T-helper 9 cell (primary cell): ENCODE data around the gene MUC4.
"Not testable (repeated sequence)": the region's sequence is repeated elsewhere in the genome, so short reads cannot be mapped to it uniquely, and the experiment has no call there.

ENCODE experiments used
- DNase-seq: peaks from one replicate; pipeline ENCODE4 v3.0.0-alpha.2; 2020

Gene MUC4

GRCh38 chr3:195736866-195737490 lies 74.8 kb downstream of the MUC4 start:
- no peak for DNase-seq

- no peak for DNase-seq
Observed at GRCh38 chr3:195735036-195735695, 76.6 kb downstream of the MUC4 start.

- no peak for DNase-seq
Observed at GRCh38 chr3:195732940-195733339, 78.8 kb downstream of the MUC4 start.

- DNase-seq, result no peak
Observed at GRCh38 chr3:195731356-195731905, 80.3 kb downstream of the MUC4 start.

- no peak for DNase-seq
Observed at GRCh38 chr3:195729476-195730251, 82.1 kb downstream of the MUC4 start.

- DNase-seq, result not testable (repeated sequence)
Observed at GRCh38 chr3:195728789-195729188, 82.9 kb downstream of the MUC4 start.

- no peak for DNase-seq
Observed at GRCh38 chr3:195727606-195728195, 84.0 kb downstream of the MUC4 start.

- not testable (repeated sequence) for DNase-seq
Observed at GRCh38 chr3:195725916-195726740, 85.6 kb downstream of the MUC4 start.

GRCh38 chr3:195724363-195724762 lies 87.4 kb downstream of the MUC4 start:
- DNase-seq, result not testable (repeated sequence)

- not testable (repeated sequence) for DNase-seq
Observed at GRCh38 chr3:195722996-195723345, 88.8 kb downstream of the MUC4 start.

- DNase-seq, result not testable (repeated sequence)
Observed at GRCh38 chr3:195722139-195722995, 89.4 kb downstream of the MUC4 start.

GRCh38 chr3:195720831-195721506 lies 90.8 kb downstream of the MUC4 start, which contains the start of gene MUC20:
Gene MUC20, plus strand, starts transcription at chr3:195720978. Its CDS starts 30 bp downstream, at chr3:195721008.
- not testable (repeated sequence) for DNase-seq

- DNase-seq, result not testable (repeated sequence)
Observed at GRCh38 chr3:195719514-195720254, 92.0 kb downstream of the MUC4 start.

GRCh38 chr3:195718477-195718984 lies 93.2 kb downstream of the MUC4 start:
- no peak for DNase-seq

GRCh38 chr3:195717852-195718476 lies 93.8 kb downstream of the MUC4 start:
- DNase-seq, result no peak

GRCh38 chr3:195717416-195717815 lies 94.3 kb downstream of the MUC4 start:
- no peak for DNase-seq

- no peak for DNase-seq
Observed at GRCh38 chr3:195715583-195716266, 96.0 kb downstream of the MUC4 start.

GRCh38 chr3:195715134-195715533 lies 96.6 kb downstream of the MUC4 start:
- no peak for DNase-seq
